Sigmoid colon (tissue), 7 donors: Measurements from ENCODE around the gene GDF9. TPM values are rescaled to one million over a fixed set of nuclear protein-coding genes. Genes with fewer than 3 reads are reported as not detected.
A peak's percentile ranks its signal among the peaks of the same experiment; 100 is the strongest.

Source experiments
- DNase-seq: peaks from one replicate; pipeline ENCODE4 v3.0.0-alpha.2; 2019
- H3K27ac ChIP-seq, 4 donors: fragments of 200-600 bp; sonication (generic); one replicate each; pipeline ENCODE4 v1.5.1; 2016 to 2019; ENCODE audit warnings: mild to moderate bottlenecking in 1 of 4
- H3K27me3 ChIP-seq, 3 donors: fragments of 200-600 bp; sonication (generic); one replicate each; pipeline ENCODE4 v1.5.1; 2019; ENCODE audit warnings: mild to moderate bottlenecking in 1 of 3
- H3K36me3 ChIP-seq, 4 donors: fragments of 200-600 bp; sonication (generic); one replicate each; pipeline ENCODE4 v1.5.1; 2016 to 2019
- H3K4me1 ChIP-seq, 4 donors: fragments of 200-600 bp; sonication (generic); one replicate each; pipeline ENCODE4 v1.5.1; 2017 to 2019
- H3K4me3 ChIP-seq, 4 donors: fragments of 200-600 bp; sonication (generic); one replicate each; pipeline ENCODE4 v1.5.1; 2017 to 2019; ENCODE audit warnings: mild to moderate bottlenecking in 2 of 4, moderate library complexity in 1 of 4
- H3K9me3 ChIP-seq, 4 donors: fragments of 200-600 bp in 3 of 4; sonication (generic) in 3 of 4; one replicate each; pipeline versions ENCODE4 v1.5.1 to v1.6.1; 2013 to 2019
- CTCF ChIP-seq, 4 experiments: fragments of 450-650 bp in 3 of 4; fragments of 200-600 bp in 1 of 4; IDR thresholded peaks; one replicate each; pipeline ENCODE4 v1.5.1; 2016 to 2019; ENCODE audit warnings: antibody characterized with exemption in 4 of 4, mild to moderate bottlenecking in 3 of 4, moderate library complexity in 2 of 4
- EP300 ChIP-seq, 4 donors: sonication (generic); formaldehyde crosslinking; IDR thresholded peaks; one replicate each; pipeline ENCODE4 v1.6.1; 2017; ENCODE audit warnings: antibody characterized with exemption in 4 of 4
- POLR2A ChIP-seq, 2 donors: fragments of 450-650 bp; IDR thresholded peaks; one replicate each; pipeline ENCODE4 v1.6.1; 2016; ENCODE audit warnings: antibody characterized with exemption in 2 of 2, mild to moderate bottlenecking in 2 of 2, moderate library complexity in 2 of 2
- POLR2AphosphoS5 ChIP-seq, 4 donors: sonication (generic); formaldehyde crosslinking; IDR thresholded peaks; one replicate each; pipeline ENCODE4 v1.6.1; 2017; ENCODE audit warnings: antibody characterized with exemption in 4 of 4
- WGBS, 2 donors: extraction: QIAGEN DNeasy Blood & Tissue Kit; methylation state at CpG; one replicate each; pipeline ENCODE4 v1.1.7; 2013; 5-methylcytosine and 5-hydroxymethylcytosine counted together
- intact Hi-C: fragments of 100-400 bp; cut with DNase I; formaldehyde crosslinking; loops from one replicate; pipeline ENCODE4 v1.15.1; 2023
- polyA plus RNA-seq, 3 donors: library from polyadenylated mRNA; stranded (reverse); fragments of 200-250 nt; gene quantifications; one replicate each; pipeline ENCODE4 v1.2.3, GENCODE V29; 2013
- total RNA-seq, 4 donors: library from RNA; depleted of rRNA; stranded (reverse); fragments of >200 nt; gene quantifications; one replicate each; pipeline ENCODE4 v1.1.0, GENCODE V29; 2016
- donor health status: healthy with polysubstance abuse.
- donor health status: Bipolar disorder and iron deficiency.
- donor health status: healthy.

The GDF9 gene
- total and polyA plus RNA-seq, 7 donors = 0.22 to 1.8 (median 0.44) TPM; not detected in 3

- no peaks in the 10 kb centered on the region for H3K36me3 ChIP-seq
- intact Hi-C loops = no loop called here
- H3K9me3 ChIP-seq = no peaks in the 10 kb centered on the region
- peaks cover 0 to 27% (median 19%) of the 10 kb centered on the region in 4 donors for H3K4me1 ChIP-seq
- TF ChIP-seq POLR2AphosphoS5 (IDR thresholded peaks at IDR 0.05) (no peak), EP300 (IDR thresholded peaks at IDR 0.05) (no peak), POLR2A (IDR thresholded peaks at IDR 0.05) (no peak), CTCF (IDR thresholded peaks at IDR 0.05) (no peak)
- H3K27ac ChIP-seq = no peak overlapping the region
- H3K27me3 ChIP-seq = peaks cover 23 to 46% (median 45%) of the 10 kb centered on the region in 3 donors
- no peak for DNase-seq
- no peak overlapping the region for H3K4me3 ChIP-seq
Measured at GRCh38 chr5:132816554-132816953, 49.7 kb downstream of the GDF9 start.

- no peak for DNase-seq
- H3K9me3 ChIP-seq = no peaks in the 10 kb centered on the region
- TF ChIP-seq POLR2AphosphoS5 (IDR thresholded peaks at IDR 0.05) (no peak), POLR2A (IDR thresholded peaks at IDR 0.05) (no peak), EP300 (IDR thresholded peaks at IDR 0.05) (no peak), CTCF (IDR thresholded peaks at IDR 0.05) (no peak)
- H3K27me3 ChIP-seq = peaks cover 24 to 51% (median 50%) of the 10 kb centered on the region in 3 donors
- no peaks in the 10 kb centered on the region for H3K36me3 ChIP-seq
- no peak overlapping the region for H3K27ac ChIP-seq
- peaks cover 0 to 27% (median 19%) of the 10 kb centered on the region in 4 donors for H3K4me1 ChIP-seq
- intact Hi-C loops = no loop called here
- H3K4me3 ChIP-seq = no peak overlapping the region
- 83 to 84% methylated on average over 2 of the region's 2 CpGs for WGBS, 2 donors
Measured at GRCh38 chr5:132816083-132816482, 50.2 kb downstream of the GDF9 start.

GRCh38 chr5:132815454-132815853 is 50.8 kb downstream of the GDF9 start:
- Histone ChIP-seq H3K36me3 (no peaks in the 10 kb centered on the region), H3K9me3 (no peaks in the 10 kb centered on the region), H3K27me3 (peaks cover 29 to 57% (median 56%) of the 10 kb centered on the region in 3 donors), H3K27ac (no peak overlapping the region), H3K4me1 (peaks cover 0 to 27% (median 19%) of the 10 kb centered on the region in 4 donors), H3K4me3 (no peak overlapping the region)
- no peak for DNase-seq
- WGBS, 2 donors = 86 to 93% methylated on average over 1 of the region's 1 CpG
- intact Hi-C loops = no loop called here
- TF ChIP-seq CTCF (IDR thresholded peaks at IDR 0.05) (no peak), POLR2A (IDR thresholded peaks at IDR 0.05) (no peak), EP300 (IDR thresholded peaks at IDR 0.05) (no peak), POLR2AphosphoS5 (IDR thresholded peaks at IDR 0.05) (no peak)

- Histone ChIP-seq H3K27me3 (peaks cover 29 to 57% (median 57%) of the 10 kb centered on the region in 3 donors), H3K4me3 (peak overlapping the region in 3 of 4 donors; percentile 31 to 43 (median 40)), H3K4me1 (peaks cover 0 to 20% (median 17%) of the 10 kb centered on the region in 4 donors), H3K27ac (no peak overlapping the region), H3K9me3 (no peaks in the 10 kb centered on the region), H3K36me3 (no peaks in the 10 kb centered on the region)
- 65 to 85% methylated on average over 81 of the region's 81 CpGs for WGBS, 2 donors
- intact Hi-C loops = no loop called here
- no peak for DNase-seq
- TF ChIP-seq CTCF (IDR thresholded peaks at IDR 0.05) = no peak
- TF ChIP-seq POLR2A (IDR thresholded peaks at IDR 0.05) = no peak
- TF ChIP-seq EP300 (IDR thresholded peaks at IDR 0.05) = no peak
- TF ChIP-seq POLR2AphosphoS5 (IDR thresholded peaks at IDR 0.05) = no peak
Measured at GRCh38 chr5:132814503-132815294, 51.6 kb downstream of the GDF9 start.
